ENCODE measurements around the gene JSRP1.

Gene JSRP1

GRCh38 chr19:2212861-2213711, 43.1 kb downstream of the JSRP1 start:
- no peak for DNase-seq
- H3K4me3 ChIP-seq (ENCODE audit: low read depth, low read length): no peak overlapping the region
- TF ChIP-seq, protein P1, sequence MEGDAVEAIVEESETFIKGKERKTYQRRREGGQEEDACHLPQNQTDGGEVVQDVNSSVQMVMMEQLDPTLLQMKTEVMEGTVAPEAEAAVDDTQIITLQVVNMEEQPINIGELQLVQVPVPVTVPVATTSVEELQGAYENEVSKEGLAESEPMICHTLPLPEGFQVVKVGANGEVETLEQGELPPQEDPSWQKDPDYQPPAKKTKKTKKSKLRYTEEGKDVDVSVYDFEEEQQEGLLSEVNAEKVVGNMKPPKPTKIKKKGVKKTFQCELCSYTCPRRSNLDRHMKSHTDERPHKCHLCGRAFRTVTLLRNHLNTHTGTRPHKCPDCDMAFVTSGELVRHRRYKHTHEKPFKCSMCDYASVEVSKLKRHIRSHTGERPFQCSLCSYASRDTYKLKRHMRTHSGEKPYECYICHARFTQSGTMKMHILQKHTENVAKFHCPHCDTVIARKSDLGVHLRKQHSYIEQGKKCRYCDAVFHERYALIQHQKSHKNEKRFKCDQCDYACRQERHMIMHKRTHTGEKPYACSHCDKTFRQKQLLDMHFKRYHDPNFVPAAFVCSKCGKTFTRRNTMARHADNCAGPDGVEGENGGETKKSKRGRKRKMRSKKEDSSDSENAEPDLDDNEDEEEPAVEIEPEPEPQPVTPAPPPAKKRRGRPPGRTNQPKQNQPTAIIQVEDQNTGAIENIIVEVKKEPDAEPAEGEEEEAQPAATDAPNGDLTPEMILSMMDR (IDR thresholded peaks at IDR 0.05; ENCODE audit: low read depth, low read length, missing control alignments): no peak
- in situ Hi-C loops (cut with HindIII; ENCODE audit: low pct_ligation_motif_present, low sequenced_read_pairs): no loop called here
- H3K36me3 ChIP-seq (replicated peaks): peaks cover 78% of the 10 kb centered on the region
- no peak overlapping the region for H3K27ac ChIP-seq
- no peaks in the 10 kb centered on the region for H3K27me3 ChIP-seq (replicated peaks)

DNA sequence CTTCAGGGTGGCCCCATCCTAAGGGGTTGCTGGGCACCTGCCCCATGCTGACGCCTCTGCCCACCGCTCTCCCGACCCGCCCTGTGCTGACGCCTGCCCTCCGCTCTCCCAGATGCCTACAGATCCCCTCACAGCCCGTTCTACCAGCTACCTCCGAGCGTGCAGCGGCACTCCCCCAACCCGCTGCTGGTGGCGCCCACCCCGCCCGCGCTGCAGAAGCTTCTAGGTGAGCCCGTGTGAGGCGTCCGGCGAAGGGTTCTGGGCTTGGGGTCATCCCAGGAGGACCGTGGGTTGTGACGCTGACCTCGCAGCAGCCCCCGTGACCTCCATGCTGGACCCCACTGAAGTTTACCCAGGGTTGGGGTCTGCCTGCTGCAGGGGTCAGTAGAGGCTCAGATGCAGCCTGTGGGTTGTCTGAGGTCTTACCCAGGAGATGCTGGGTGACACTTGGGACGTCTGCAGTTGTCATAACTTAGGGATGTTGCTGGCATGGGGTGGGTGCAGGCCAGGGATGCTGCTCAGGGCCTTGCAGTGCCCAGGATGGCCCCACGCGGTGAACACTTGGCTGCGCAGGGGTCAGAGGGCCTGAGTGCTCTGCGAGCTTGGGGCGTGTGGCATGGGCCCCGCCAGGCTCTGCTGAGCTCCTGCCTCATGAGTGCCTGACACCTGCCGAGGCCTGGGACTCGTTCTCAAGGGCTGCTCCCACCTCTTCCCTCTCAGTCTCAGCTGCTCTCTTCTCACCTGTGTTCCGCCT, 45.1 kb downstream of the JSRP1 start:
- Histone ChIP-seq H3K4me3 (ENCODE audit: low read depth, low read length) (no peak overlapping the region), H3K36me3 (replicated peaks) (peaks cover 74% of the 10 kb centered on the region), H3K27ac (no peak overlapping the region), H3K27me3 (replicated peaks) (no peaks in the 10 kb centered on the region)
- DNase-seq: no peak
- TF ChIP-seq, protein P1 (IDR thresholded peaks at IDR 0.05; ENCODE audit: low read depth, low read length, missing control alignments): no peak
- in situ Hi-C loops (cut with HindIII; ENCODE audit: low pct_ligation_motif_present, low sequenced_read_pairs): no loop called here

DNA sequence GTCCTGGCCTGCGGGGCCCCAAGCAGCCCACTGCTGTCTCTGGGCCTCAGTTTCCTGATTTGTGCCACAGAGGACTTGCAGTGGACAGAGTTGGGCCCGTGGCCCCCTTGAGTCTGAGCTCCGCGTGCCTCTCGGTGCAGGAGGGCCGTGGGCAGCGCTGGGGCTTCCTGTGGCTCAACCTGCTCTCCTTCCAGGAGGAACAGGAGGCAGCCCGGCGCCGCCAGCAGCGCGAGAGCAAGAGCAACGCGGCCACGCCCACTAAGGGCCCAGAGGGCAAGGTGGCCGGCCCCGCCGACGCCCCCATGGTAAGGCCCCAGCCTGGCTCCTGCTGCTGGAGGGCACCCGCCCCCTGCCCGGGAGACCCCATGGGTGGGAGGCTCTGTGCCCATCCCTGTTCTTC, 46.0 kb downstream of the JSRP1 start:
- Histone ChIP-seq H3K36me3 (replicated peaks) (peaks cover 65% of the 10 kb centered on the region), H3K27ac (no peak overlapping the region), H3K4me3 (ENCODE audit: low read depth, low read length) (no peak overlapping the region), H3K27me3 (replicated peaks) (no peaks in the 10 kb centered on the region)
- no peak for DNase-seq
- TF ChIP-seq, protein P1 (IDR thresholded peaks at IDR 0.05; ENCODE audit: low read depth, low read length, missing control alignments): no peak
- in situ Hi-C loops (cut with HindIII; ENCODE audit: low pct_ligation_motif_present, low sequenced_read_pairs): no loop called here

DNA sequence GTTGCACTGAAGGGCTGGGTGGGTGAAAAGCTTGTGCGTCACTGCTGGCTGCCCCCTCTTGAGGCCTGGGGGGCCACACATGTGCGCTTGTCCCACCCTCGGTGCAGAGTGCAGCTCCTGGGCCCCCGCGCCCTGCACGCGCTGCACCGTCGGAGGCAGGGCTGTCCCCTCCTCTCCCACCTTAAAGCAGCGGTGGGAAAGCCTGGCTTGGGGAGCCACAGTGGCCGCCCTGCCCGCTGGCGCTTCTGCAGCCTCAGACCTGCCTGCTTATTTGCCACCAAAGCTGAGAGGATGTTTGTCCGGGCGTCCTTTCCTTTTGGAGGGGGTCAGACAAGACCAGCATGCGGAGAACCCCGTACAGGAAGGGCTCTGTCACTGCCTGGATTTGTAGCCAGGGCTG, 46.8 kb downstream of the JSRP1 start:
- Histone ChIP-seq H3K27me3 (replicated peaks) (no peaks in the 10 kb centered on the region), H3K27ac (no peak overlapping the region), H3K36me3 (replicated peaks) (peaks cover 57% of the 10 kb centered on the region), H3K4me3 (ENCODE audit: low read depth, low read length) (no peak overlapping the region)
- no peak for DNase-seq
- in situ Hi-C loops (cut with HindIII; ENCODE audit: low pct_ligation_motif_present, low sequenced_read_pairs): no loop called here
- TF ChIP-seq, protein P1 (IDR thresholded peaks at IDR 0.05; ENCODE audit: low read depth, low read length, missing control alignments): no peak

- no peak for DNase-seq
- Histone ChIP-seq H3K4me3 (ENCODE audit: low read depth, low read length) (no peak overlapping the region), H3K27ac (no peak overlapping the region), H3K27me3 (replicated peaks) (no peaks in the 10 kb centered on the region), H3K36me3 (replicated peaks) (peaks cover 53% of the 10 kb centered on the region)
- in situ Hi-C loops (cut with HindIII; ENCODE audit: low pct_ligation_motif_present, low sequenced_read_pairs): no loop called here
- TF ChIP-seq, protein P1 (IDR thresholded peaks at IDR 0.05; ENCODE audit: low read depth, low read length, missing control alignments): no peak
These were observed 47.2 kb downstream of the JSRP1 start for GRCh38 chr19:2208975-2209374.
